ENCODE measurements around the gene SENP7. TPM values are rescaled to one million over a fixed set of nuclear protein-coding genes. Genes with fewer than 3 reads are reported as not detected.

The SENP7 gene
- total RNA-seq, 4 donors from 2014 or later = 5.3 to 16.8 (median 5.9) TPM

DNA sequence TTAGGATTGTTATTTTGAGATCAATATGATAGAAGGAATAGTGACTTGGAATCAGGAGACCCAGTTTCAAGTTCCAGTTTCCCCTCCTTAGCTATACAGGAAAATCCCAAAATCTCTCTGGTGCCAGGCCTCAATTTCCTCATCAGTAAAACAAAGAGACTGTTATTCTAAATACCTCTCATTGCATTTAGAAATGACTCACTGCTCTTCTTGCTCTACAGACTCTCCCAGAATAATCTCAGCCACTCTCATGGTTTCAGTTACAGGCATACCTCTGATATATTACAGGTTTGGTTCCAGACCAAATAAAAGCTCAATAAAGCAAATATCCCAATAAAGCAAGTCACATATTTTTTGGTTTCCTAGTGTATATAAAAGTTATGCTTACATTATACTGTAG is 221.0 kb downstream of the SENP7 start:
- Histone ChIP-seq H3K27me3 (no peaks in the 10 kb centered on the region), H3K4me1 (peaks cover 0 to 13% of the 10 kb centered on the region in 2 donors), H3K27ac (no peak overlapping the region), H3K4me3 (no peak overlapping the region), H3K36me3 (no peaks in the 10 kb centered on the region), H3K9me3 (no peaks in the 10 kb centered on the region)
- ATAC-seq (no peak), DNase-seq (no peak)
- intact Hi-C loops (cut with DNase I; ENCODE audit: low total_unique reads) (no loop called here), in situ Hi-C loops (cut with MboI; ENCODE audit: low sequenced_read_pairs in 4 of 4) (no loop called here)
- TF ChIP-seq, protein P1, sequence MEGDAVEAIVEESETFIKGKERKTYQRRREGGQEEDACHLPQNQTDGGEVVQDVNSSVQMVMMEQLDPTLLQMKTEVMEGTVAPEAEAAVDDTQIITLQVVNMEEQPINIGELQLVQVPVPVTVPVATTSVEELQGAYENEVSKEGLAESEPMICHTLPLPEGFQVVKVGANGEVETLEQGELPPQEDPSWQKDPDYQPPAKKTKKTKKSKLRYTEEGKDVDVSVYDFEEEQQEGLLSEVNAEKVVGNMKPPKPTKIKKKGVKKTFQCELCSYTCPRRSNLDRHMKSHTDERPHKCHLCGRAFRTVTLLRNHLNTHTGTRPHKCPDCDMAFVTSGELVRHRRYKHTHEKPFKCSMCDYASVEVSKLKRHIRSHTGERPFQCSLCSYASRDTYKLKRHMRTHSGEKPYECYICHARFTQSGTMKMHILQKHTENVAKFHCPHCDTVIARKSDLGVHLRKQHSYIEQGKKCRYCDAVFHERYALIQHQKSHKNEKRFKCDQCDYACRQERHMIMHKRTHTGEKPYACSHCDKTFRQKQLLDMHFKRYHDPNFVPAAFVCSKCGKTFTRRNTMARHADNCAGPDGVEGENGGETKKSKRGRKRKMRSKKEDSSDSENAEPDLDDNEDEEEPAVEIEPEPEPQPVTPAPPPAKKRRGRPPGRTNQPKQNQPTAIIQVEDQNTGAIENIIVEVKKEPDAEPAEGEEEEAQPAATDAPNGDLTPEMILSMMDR (IDR thresholded peaks at IDR 0.05 in 4 of 5, conservative IDR thresholded peaks at IDR 0.05 in 1 of 5) = no peak
- no peak for TF ChIP-seq POLR2A (IDR thresholded peaks at IDR 0.05)

DNA sequence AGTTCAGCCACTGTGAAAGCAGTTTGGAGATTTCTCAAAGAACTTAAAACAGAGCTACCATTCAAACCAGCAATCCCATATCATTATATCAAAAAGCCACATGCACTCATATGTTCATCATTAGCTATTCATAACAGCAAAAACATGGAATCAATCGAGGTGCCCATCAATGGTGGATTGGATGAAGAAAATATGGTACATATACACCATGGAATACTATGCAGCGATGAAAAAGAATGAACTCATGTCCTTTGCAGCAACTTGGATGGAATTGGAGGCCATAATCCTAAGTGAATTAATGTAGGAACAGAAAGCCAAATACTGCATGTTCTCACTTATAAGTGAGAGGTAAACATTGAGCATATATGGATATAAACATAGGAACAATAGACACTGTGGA is 224.7 kb downstream of the SENP7 start:
- in situ Hi-C loops (cut with MboI; ENCODE audit: low sequenced_read_pairs in 4 of 4) (no loop called here), intact Hi-C loops (cut with DNase I; ENCODE audit: low total_unique reads) (no loop called here)
- Histone ChIP-seq H3K36me3 (no peaks in the 10 kb centered on the region), H3K27ac (no peak overlapping the region), H3K4me1 (peaks cover 0 to 13% of the 10 kb centered on the region in 2 donors), H3K4me3 (no peak overlapping the region), H3K27me3 (no peaks in the 10 kb centered on the region), H3K9me3 (no peaks in the 10 kb centered on the region)
- ATAC-seq (no peak), DNase-seq (no peak)
- TF ChIP-seq, protein P1 (IDR thresholded peaks at IDR 0.05 in 4 of 5, conservative IDR thresholded peaks at IDR 0.05 in 1 of 5) = no peak
- no peak for TF ChIP-seq POLR2A (IDR thresholded peaks at IDR 0.05)

DNA sequence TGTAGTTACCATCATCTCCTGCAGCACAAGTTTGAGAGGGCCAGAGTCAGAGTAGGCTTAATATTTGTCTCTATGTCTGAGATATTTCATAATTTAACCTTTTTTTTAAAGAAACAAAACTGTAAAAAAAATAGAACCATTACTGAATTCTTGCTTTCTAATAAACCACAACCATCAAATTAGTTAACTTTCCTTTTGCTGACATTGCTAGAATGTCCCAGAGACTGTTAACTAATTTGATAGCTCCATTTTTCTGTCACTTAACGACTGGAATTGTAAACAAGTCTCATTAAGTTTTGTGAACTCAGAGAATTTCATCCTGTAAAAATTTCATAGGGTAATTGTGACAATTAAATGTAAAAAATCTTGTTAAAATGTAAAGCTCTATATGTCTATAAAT is 228.3 kb downstream of the SENP7 start:
- H3K27ac ChIP-seq = no peak overlapping the region
- in situ Hi-C loops (cut with MboI; ENCODE audit: low sequenced_read_pairs in 4 of 4) = no loop called here
- H3K4me1 ChIP-seq = no peaks in the 10 kb centered on the region
- ATAC-seq = no peak
- no peak for DNase-seq
- no peaks in the 10 kb centered on the region for H3K27me3 ChIP-seq
- intact Hi-C loops (cut with DNase I; ENCODE audit: low total_unique reads) = no loop called here
- H3K4me3 ChIP-seq = no peak overlapping the region
- no peaks in the 10 kb centered on the region for H3K9me3 ChIP-seq
- no peaks in the 10 kb centered on the region for H3K36me3 ChIP-seq
- TF ChIP-seq, protein P1 (IDR thresholded peaks at IDR 0.05 in 4 of 5, conservative IDR thresholded peaks at IDR 0.05 in 1 of 5) = no peak
- TF ChIP-seq POLR2A (IDR thresholded peaks at IDR 0.05) = no peak

DNA sequence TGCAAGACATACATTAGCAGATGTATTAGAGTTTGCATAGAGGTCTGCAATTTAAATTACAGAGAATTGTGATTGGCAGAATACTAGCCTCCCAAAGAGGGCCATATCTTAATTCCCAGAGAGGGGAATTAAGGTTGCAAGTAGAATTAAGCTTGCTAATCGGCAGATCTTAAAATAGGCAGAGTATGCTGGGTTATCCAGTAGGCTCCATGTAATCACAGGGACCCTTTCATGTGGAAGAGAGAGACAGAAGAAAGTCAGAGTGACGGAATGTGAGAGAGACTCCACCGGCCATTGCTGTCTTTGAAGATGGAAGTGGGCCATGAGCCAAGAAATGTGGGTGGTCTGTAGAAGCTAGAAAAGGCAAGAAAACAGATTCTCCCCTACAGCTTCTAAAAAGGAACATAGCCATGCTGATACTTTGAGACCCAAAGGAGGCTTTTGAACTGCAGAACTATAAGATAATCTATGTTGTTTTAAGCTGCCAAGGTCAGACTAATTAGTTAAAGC is 231.4 kb downstream of the SENP7 start:
- ATAC-seq (no peak), DNase-seq (no peak)
- no peak for TF ChIP-seq POLR2A (IDR thresholded peaks at IDR 0.05)
- in situ Hi-C loops (cut with MboI; ENCODE audit: low sequenced_read_pairs in 4 of 4) = no loop called here
- no peaks in the 10 kb centered on the region for H3K36me3 ChIP-seq
- no peak overlapping the region for H3K4me3 ChIP-seq
- intact Hi-C loops (cut with DNase I; ENCODE audit: low total_unique reads) = no loop called here
- H3K9me3 ChIP-seq = no peaks in the 10 kb centered on the region
- no peaks in the 10 kb centered on the region for H3K4me1 ChIP-seq
- H3K27me3 ChIP-seq = no peaks in the 10 kb centered on the region
- H3K27ac ChIP-seq = no peak overlapping the region

DNA sequence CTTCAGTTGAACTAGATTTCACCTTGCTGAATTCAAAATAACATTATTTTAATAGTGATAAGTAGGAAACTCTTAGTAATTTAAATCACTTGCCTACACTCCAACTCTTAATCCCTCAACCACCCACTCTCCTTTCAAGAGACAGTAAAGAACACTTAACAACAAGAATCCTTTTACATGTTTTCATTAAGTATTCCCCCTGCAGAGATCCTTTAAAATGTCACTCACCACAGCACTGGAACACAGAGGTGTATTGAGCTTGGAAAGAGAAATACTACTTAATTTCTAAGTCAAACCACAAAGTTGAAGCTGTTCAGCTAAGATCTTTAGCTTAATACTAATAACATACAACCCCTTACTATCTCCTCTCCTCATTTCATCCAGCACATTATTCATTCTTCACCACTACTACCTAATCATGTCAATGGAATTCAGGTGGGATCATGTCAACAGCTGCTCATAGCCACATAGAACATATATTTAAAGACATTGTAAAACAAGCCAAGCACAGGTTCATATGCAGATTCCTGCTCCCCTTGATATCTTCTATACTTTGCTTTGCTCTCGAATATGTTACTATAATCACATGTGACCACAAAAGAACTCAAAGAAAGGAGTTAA is 233.1 kb downstream of the SENP7 start:
- ATAC-seq (no peak), DNase-seq (no peak)
- H3K4me1 ChIP-seq = no peaks in the 10 kb centered on the region
- TF ChIP-seq POLR2A (IDR thresholded peaks at IDR 0.05) = no peak
- TF ChIP-seq, protein P1 (IDR thresholded peaks at IDR 0.05 in 4 of 5, conservative IDR thresholded peaks at IDR 0.05 in 1 of 5) = no peak
- H3K36me3 ChIP-seq = no peaks in the 10 kb centered on the region
- no peak overlapping the region for H3K27ac ChIP-seq
- in situ Hi-C loops (cut with MboI; ENCODE audit: low sequenced_read_pairs in 4 of 4) (no loop called here), intact Hi-C loops (cut with DNase I; ENCODE audit: low total_unique reads) (no loop called here)
- H3K9me3 ChIP-seq = no peaks in the 10 kb centered on the region
- no peak overlapping the region for H3K4me3 ChIP-seq
- H3K27me3 ChIP-seq = no peaks in the 10 kb centered on the region

Measured in gastrocnemius medialis (tissue), 4 donors.